ENCODE data around the gene SETD5. TPM values are rescaled to one million over a fixed set of nuclear protein-coding genes. Genes with fewer than 3 reads are reported as not detected.
A peak's percentile ranks its signal among the peaks of the same experiment; 100 is the strongest.

The SETD5 gene
- total and polyA plus RNA-seq, 9 donors = 30.8 to 140 (median 97.6) TPM

DNA sequence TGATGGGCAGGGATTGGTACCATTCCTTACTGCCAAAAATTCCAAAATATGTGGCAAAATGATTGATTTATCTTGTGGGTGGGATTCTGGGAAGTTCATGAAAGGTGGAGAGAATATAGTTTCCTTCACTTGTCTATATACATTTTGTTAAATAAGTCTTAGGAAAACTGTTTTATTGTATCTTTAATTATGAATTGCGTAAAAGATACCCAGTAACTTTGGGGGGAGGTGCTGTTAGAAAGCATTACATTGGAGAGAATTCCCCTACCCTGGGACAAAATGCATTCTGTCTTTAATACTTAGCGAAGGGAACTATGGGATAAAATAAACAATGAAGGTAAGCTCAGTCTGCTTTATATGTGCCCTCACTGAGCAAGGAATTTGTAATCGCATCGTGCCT, 4.6 kb downstream of the SETD5 start:
- no peaks in the 10 kb centered on the region for H3K9me3 ChIP-seq
- 31 to 48% (median 36%) methylated on average over 4 of the region's 4 CpGs for WGBS, 3 donors
- no peak for DNase-seq
- H3K27me3 ChIP-seq = no peaks in the 10 kb centered on the region
- no peak overlapping the region for H3K4me3 ChIP-seq
- no peaks in the 10 kb centered on the region for H3K36me3 ChIP-seq
- intact Hi-C loops (cut with DNase I) = no loop called here
- H3K4me1 ChIP-seq (ENCODE audit: insufficient read depth) = peaks cover 16% of the 10 kb centered on the region
- no peak overlapping the region for H3K27ac ChIP-seq
- TF ChIP-seq POLR2A (IDR thresholded peaks at IDR 0.05) (no peak), EP300 (IDR thresholded peaks at IDR 0.05) (no peak), CTCF (IDR thresholded peaks at IDR 0.05) (no peak)

DNA sequence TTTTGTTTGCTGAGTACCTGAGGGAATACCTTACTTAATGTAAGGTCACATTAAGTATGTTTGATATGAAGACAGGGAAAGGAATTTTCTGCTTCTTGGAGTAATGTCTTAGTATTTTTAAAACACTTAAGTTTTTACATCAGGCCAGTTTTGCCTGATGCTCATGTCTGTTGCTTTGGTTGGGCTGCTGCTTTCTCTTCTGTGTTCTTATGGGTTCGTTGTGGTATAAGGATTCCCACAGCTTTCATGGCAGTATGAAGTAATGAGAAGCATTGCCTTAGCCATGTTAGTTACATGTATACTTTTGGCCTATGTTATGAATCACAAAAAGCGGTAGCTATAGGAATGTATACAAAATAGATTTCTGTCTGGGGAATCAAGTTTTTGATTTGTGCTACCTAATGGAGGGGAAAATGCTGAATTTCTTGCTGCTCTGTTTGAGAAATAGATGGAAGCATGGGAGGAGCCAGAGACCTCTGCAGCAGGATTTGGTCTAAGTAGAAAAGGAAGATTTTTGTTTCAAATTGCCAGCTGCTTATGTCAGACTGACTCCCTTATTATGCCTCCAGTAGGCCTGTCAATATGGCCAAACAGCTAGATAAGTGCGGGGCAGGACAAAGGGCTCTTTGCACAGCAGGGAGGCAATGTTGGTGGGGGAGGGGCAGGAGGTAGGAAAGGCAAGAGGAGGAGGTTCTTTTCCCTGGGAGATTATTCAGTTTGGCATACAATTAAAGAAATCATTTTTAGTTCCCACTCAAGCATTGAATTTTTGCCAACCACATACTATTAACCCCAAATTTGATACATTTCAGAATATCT, 5.2 kb downstream of the SETD5 start:
- intact Hi-C loops (cut with DNase I) = no loop called here
- Histone ChIP-seq H3K9me3 (no peaks in the 10 kb centered on the region), H3K4me1 (ENCODE audit: insufficient read depth) (peaks cover 21% of the 10 kb centered on the region), H3K27ac (no peak overlapping the region), H3K36me3 (no peaks in the 10 kb centered on the region), H3K4me3 (peak overlapping the region; percentile 1), H3K27me3 (no peaks in the 10 kb centered on the region)
- DNase-seq = peak in 2 of 5 donors; percentile 18 to 54
- 8 to 18% (median 9%) methylated on average over 3 of the region's 3 CpGs for WGBS, 3 donors
- TF ChIP-seq EP300 (IDR thresholded peaks at IDR 0.05) (no peak), POLR2A (IDR thresholded peaks at IDR 0.05) (no peak), CTCF (IDR thresholded peaks at IDR 0.05) (no peak)

GRCh38 chr3:9403463-9403862, 6.0 kb downstream of the SETD5 start:
- WGBS, 3 donors = 23 to 36% (median 30%) methylated on average over 2 of the region's 2 CpGs
- no peak overlapping the region for H3K4me3 ChIP-seq
- no peak for DNase-seq
- no peaks in the 10 kb centered on the region for H3K36me3 ChIP-seq
- peaks cover 22% of the 10 kb centered on the region for H3K4me1 ChIP-seq (ENCODE audit: insufficient read depth)
- H3K27ac ChIP-seq = no peak overlapping the region
- TF ChIP-seq EP300 (IDR thresholded peaks at IDR 0.05) = no peak
- TF ChIP-seq CTCF (IDR thresholded peaks at IDR 0.05) = no peak
- no peak for TF ChIP-seq POLR2A (IDR thresholded peaks at IDR 0.05)
- intact Hi-C loops (cut with DNase I) = no loop called here
- no peaks in the 10 kb centered on the region for H3K27me3 ChIP-seq
- H3K9me3 ChIP-seq = no peaks in the 10 kb centered on the region

- Histone ChIP-seq H3K27me3 (no peaks in the 10 kb centered on the region), H3K4me1 (ENCODE audit: insufficient read depth) (peaks cover 22% of the 10 kb centered on the region), H3K9me3 (no peaks in the 10 kb centered on the region), H3K27ac (no peak overlapping the region), H3K36me3 (no peaks in the 10 kb centered on the region), H3K4me3 (no peak overlapping the region)
- WGBS, 3 donors = 8 to 19% (median 15%) methylated on average over 1 of the region's 1 CpG
- intact Hi-C loops (cut with DNase I) = no loop called here
- no peak for DNase-seq
- TF ChIP-seq POLR2A (IDR thresholded peaks at IDR 0.05) (no peak), CTCF (IDR thresholded peaks at IDR 0.05) (no peak), EP300 (IDR thresholded peaks at IDR 0.05) (no peak)
Measured at GRCh38 chr3:9404680-9405079, 7.3 kb downstream of the SETD5 start.
